ENCODE measurements around the gene DGKA. TPM values are rescaled to one million over a fixed set of nuclear protein-coding genes. Genes with fewer than 3 reads are reported as not detected.

The DGKA gene
- total and polyA plus RNA-seq, 2 of the 13 experiments (the other 11 are each of a cell fraction or from before 2014, with no cell fraction given) = 2.4 to 5.4 TPM

DNA sequence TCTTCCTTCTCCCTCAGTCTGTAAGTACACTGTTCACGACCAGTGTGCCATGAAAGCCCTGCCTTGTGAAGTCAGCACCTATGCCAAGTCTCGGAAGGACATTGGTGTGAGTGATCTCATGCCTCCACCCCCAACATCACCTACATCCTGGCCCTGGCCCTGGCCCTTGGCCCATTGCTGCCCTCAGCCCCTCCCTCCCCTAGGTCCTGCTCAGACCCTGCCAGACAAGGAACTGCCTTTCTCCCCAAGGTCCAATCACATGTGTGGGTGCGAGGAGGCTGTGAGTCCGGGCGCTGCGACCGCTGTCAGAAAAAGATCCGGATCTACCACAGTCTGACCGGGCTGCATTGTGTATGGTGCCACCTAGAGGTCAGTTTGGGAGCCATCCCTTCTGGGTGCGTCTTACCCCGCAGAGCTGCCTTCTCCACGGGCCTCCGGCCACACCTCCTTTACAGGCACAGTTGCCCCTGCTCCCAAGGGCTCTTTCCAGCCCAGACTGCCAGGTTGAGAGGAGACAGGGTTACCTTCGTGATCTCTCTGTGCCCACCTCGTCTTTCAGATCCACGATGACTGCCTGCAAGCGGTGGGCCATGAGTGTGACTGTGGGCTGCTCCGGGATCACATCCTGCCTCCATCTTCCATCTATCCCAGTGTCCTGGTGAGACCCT is 9.2 kb downstream of the DGKA start (continued):
- TF ChIP-seq POLR2G (IDR thresholded peaks at IDR 0.05; ENCODE audit: low read depth, low read length) (no peak), SNAPC2 (CRISPR knock-in tag; IDR thresholded peaks at IDR 0.05) (no peak), BORCS8-MEF2B (CRISPR knock-in tag; IDR thresholded peaks at IDR 0.05) (peak; percentile 12; the same call in 1 of the 2 replicates), ONECUT2 (CRISPR knock-in tag; IDR thresholded peaks at IDR 0.05) (no peak), KAT8 (CRISPR knock-in tag; IDR thresholded peaks at IDR 0.05) (no peak), ZNF329 (CRISPR knock-in tag; IDR thresholded peaks at IDR 0.05; ENCODE audit: low read depth) (no peak), RNF2 (conservative IDR thresholded peaks at IDR 0.05; ENCODE audit: low read depth) (no peak), ZNF468 (CRISPR knock-in tag; IDR thresholded peaks at IDR 0.05) (no peak), TRIM22 (IDR thresholded peaks at IDR 0.05) (no peak), GATAD2A (CRISPR knock-in tag; IDR thresholded peaks at IDR 0.05) (0 out of 2 replicates have a peak, but pooled peaks have one; percentile 33), CCDC6 (CRISPR knock-in tag; IDR thresholded peaks at IDR 0.05) (no peak), RAD21 (CRISPR knock-in tag; IDR thresholded peaks at IDR 0.05) (peak; percentile 86), MEIS1 (CRISPR knock-in tag; IDR thresholded peaks at IDR 0.05; ENCODE audit: borderline replicate concordance) (no peak), MLLT10 (CRISPR knock-in tag; IDR thresholded peaks at IDR 0.05) (no peak), THAP9 (CRISPR knock-in tag; IDR thresholded peaks at IDR 0.05; ENCODE audit: borderline replicate concordance) (no peak), TMF1 (CRISPR knock-in tag; IDR thresholded peaks at IDR 0.05; ENCODE audit: low read depth) (no peak), ZNF607 (CRISPR knock-in tag; IDR thresholded peaks at IDR 0.05; ENCODE audit: borderline replicate concordance) (no peak), CEBPB (IDR thresholded peaks at IDR 0.05; ENCODE audit: borderline replicate concordance, low read depth, low read length) (no peak), KDM3A (CRISPR knock-in tag; IDR thresholded peaks at IDR 0.05; ENCODE audit: low read depth) (0 out of 2 replicates have a peak, but pooled peaks have one; percentile 48), SOX5 (CRISPR knock-in tag; IDR thresholded peaks at IDR 0.05; ENCODE audit: borderline replicate concordance) (no peak), MAX (IDR thresholded peaks at IDR 0.05) (peak; percentile 30; the same call in 1 of the 2 replicates), ZNF672 (CRISPR knock-in tag; IDR thresholded peaks at IDR 0.05) (no peak)
- TF ChIP-seq, protein P1, sequence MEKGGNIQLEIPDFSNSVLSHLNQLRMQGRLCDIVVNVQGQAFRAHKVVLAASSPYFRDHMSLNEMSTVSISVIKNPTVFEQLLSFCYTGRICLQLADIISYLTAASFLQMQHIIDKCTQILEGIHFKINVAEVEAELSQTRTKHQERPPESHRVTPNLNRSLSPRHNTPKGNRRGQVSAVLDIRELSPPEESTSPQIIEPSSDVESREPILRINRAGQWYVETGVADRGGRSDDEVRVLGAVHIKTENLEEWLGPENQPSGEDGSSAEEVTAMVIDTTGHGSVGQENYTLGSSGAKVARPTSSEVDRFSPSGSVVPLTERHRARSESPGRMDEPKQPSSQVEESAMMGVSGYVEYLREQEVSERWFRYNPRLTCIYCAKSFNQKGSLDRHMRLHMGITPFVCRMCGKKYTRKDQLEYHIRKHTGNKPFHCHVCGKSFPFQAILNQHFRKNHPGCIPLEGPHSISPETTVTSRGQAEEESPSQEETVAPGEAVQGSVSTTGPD (CRISPR knock-in tag; IDR thresholded peaks at IDR 0.05) = no peak
- TF ChIP-seq, protein P2, sequence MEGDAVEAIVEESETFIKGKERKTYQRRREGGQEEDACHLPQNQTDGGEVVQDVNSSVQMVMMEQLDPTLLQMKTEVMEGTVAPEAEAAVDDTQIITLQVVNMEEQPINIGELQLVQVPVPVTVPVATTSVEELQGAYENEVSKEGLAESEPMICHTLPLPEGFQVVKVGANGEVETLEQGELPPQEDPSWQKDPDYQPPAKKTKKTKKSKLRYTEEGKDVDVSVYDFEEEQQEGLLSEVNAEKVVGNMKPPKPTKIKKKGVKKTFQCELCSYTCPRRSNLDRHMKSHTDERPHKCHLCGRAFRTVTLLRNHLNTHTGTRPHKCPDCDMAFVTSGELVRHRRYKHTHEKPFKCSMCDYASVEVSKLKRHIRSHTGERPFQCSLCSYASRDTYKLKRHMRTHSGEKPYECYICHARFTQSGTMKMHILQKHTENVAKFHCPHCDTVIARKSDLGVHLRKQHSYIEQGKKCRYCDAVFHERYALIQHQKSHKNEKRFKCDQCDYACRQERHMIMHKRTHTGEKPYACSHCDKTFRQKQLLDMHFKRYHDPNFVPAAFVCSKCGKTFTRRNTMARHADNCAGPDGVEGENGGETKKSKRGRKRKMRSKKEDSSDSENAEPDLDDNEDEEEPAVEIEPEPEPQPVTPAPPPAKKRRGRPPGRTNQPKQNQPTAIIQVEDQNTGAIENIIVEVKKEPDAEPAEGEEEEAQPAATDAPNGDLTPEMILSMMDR (CRISPR knock-in tag; IDR thresholded peaks at IDR 0.05) = peak; percentile 98
